Gastroesophageal sphincter (tissue), 4 donors: ENCODE data around the gene FBL. TPM values are rescaled to one million over a fixed set of nuclear protein-coding genes. Genes with fewer than 3 reads are reported as not detected.
A peak's percentile ranks its signal among the peaks of the same experiment; 100 is the strongest.

ENCODE experiments used
- ATAC-seq: fragments of 150-250 bp; one replicate; pipeline ENCODE4 v1.9.1; 2016; ENCODE audit warnings: mild to moderate bottlenecking, moderate library complexity
- H3K27ac ChIP-seq, 4 donors: fragments of 200-600 bp; sonication (generic) in 3 of 4; 1 replicate in 3 of 4; 2 replicates in 1 of 4; pipeline ENCODE4 v1.5.1; 2016 to 2019
- H3K27me3 ChIP-seq: fragments of 200-600 bp; sonication (generic); one replicate; pipeline ENCODE4 v1.5.1; 2019
- H3K36me3 ChIP-seq, 2 donors: fragments of 200-600 bp; sonication (generic); one replicate each; pipeline ENCODE4 v1.5.1; 2019; ENCODE audit warnings: control low read depth in 1 of 2
- H3K4me1 ChIP-seq, 3 donors: fragments of 200-600 bp; sonication (generic); 1 replicate in 2 of 3; 2 replicates in 1 of 3; pipeline ENCODE4 v1.5.1; 2016 to 2019; ENCODE audit warnings: control low read depth in 2 of 3
- H3K4me3 ChIP-seq, 2 donors: fragments of 200-600 bp; sonication (generic); one replicate each; pipeline ENCODE4 v1.5.1; 2019; ENCODE audit warnings: mild to moderate bottlenecking in 1 of 2, moderate library complexity in 1 of 2
- H3K9me3 ChIP-seq, 3 donors: fragments of 200-600 bp; sonication (generic); one replicate each; pipeline ENCODE4 v1.5.1; 2017 to 2019; ENCODE audit warnings: control low read depth in 2 of 3
- CTCF ChIP-seq, 4 experiments: fragments of 200-600 bp in 2 of 4; fragments of 450-650 bp in 2 of 4; sonication (generic) in 1 of 4; IDR thresholded peaks; one replicate each; pipeline ENCODE4 v1.5.1; 2017 to 2019; ENCODE audit warnings: antibody characterized with exemption in 4 of 4, mild to moderate bottlenecking in 2 of 4, moderate library complexity in 2 of 4
- EP300 ChIP-seq: sonication (generic); formaldehyde crosslinking; IDR thresholded peaks from one replicate; pipeline ENCODE4 v1.6.1; 2017; ENCODE audit warnings: antibody characterized with exemption, mild to moderate bottlenecking
- POLR2A ChIP-seq, 2 donors: fragments of 450-650 bp; IDR thresholded peaks; one replicate each; pipeline ENCODE4 v1.6.1; 2017; ENCODE audit warnings: antibody characterized with exemption in 2 of 2, mild to moderate bottlenecking in 2 of 2, moderate library complexity in 1 of 2
- POLR2AphosphoS5 ChIP-seq: sonication (generic); formaldehyde crosslinking; IDR thresholded peaks from one replicate; pipeline ENCODE4 v1.6.1; 2017; ENCODE audit warnings: antibody characterized with exemption
- WGBS, 2 donors: methylation state at CpG; one replicate each; pipeline ENCODE4 v1.1.5; 2018; ENCODE audit warnings: low coverage in 1 of 2; 5-methylcytosine and 5-hydroxymethylcytosine counted together
- total RNA-seq, 4 donors: library from RNA; depleted of rRNA; stranded (reverse); fragments of >200 nt; gene quantifications; one replicate each; pipeline ENCODE4 v1.1.0, GENCODE V29; 2016

FBL gene
- total RNA-seq, 4 donors from 2014 or later = 72.5 to 105 (median 89.1) TPM

GRCh38 chr19:39826311-39826945 lies 19.8 kb downstream of the FBL start:
- 65 to 100% methylated on average over 2 to 3 of the region's 35 CpGs for WGBS, 2 donors
- no peak for ATAC-seq
- Histone ChIP-seq H3K4me3 (no peak overlapping the region), H3K27ac (no peak overlapping the region), H3K36me3 (peaks cover 0 to 63% of the 10 kb centered on the region in 2 donors), H3K27me3 (no peaks in the 10 kb centered on the region), H3K4me1 (peaks cover 3 to 29% (median 6%) of the 10 kb centered on the region in 3 donors), H3K9me3 (no peaks in the 10 kb centered on the region)
- TF ChIP-seq CTCF (IDR thresholded peaks at IDR 0.05) = no peak
- TF ChIP-seq POLR2AphosphoS5 = no peak
- no peak for TF ChIP-seq POLR2A (IDR thresholded peaks at IDR 0.05)
- no peak for TF ChIP-seq EP300

- H3K4me3 ChIP-seq = no peak overlapping the region
- no peak for ATAC-seq
Measured at GRCh38 chr19:39825531-39826076, 20.6 kb downstream of the FBL start.

GRCh38 chr19:39825093-39825463 lies 21.1 kb downstream of the FBL start:
- Histone ChIP-seq H3K9me3 (no peaks in the 10 kb centered on the region), H3K4me3 (peak overlapping the region in 1 of 2 donors; percentile 70), H3K27me3 (no peaks in the 10 kb centered on the region), H3K4me1 (peaks cover 3 to 25% (median 6%) of the 10 kb centered on the region in 3 donors), H3K27ac (peak overlapping the region in 3 of 4 donors; percentile 84 to 85 (median 85)), H3K36me3 (peaks cover 0 to 49% of the 10 kb centered on the region in 2 donors)
- ATAC-seq = no peak
- 40% methylated on average over 1 of the region's 11 CpGs; no CpG with 5 or more reads in 1 of the 2 donors for WGBS, 2 donors
- TF ChIP-seq EP300 (no peak), POLR2A (IDR thresholded peaks at IDR 0.05) (no peak), CTCF (IDR thresholded peaks at IDR 0.05) (no peak), POLR2AphosphoS5 (no peak)

More at GRCh38 chr19:39825531-39826076, 20.6 kb downstream of the FBL start:
- Histone ChIP-seq H3K36me3 (peaks cover 0 to 55% of the 10 kb centered on the region in 2 donors), H3K4me1 (peaks cover 3 to 25% (median 6%) of the 10 kb centered on the region in 3 donors), H3K9me3 (no peaks in the 10 kb centered on the region), H3K27me3 (no peaks in the 10 kb centered on the region), H3K27ac (peak overlapping the region in 2 of 4 donors; percentile 85)
- 60 to 82% methylated on average over 1 to 3 of the region's 17 CpGs for WGBS, 2 donors
- TF ChIP-seq CTCF (IDR thresholded peaks at IDR 0.05) (no peak), EP300 (no peak), POLR2AphosphoS5 (no peak), POLR2A (IDR thresholded peaks at IDR 0.05) (no peak)

- TF ChIP-seq CTCF (IDR thresholded peaks at IDR 0.05) = peak in 2 of 4 experiments; percentile 39 to 52
- TF ChIP-seq POLR2A (IDR thresholded peaks at IDR 0.05) = peak; percentile 44 to 51
- no peak for TF ChIP-seq EP300
- peak; percentile 75 for TF ChIP-seq POLR2AphosphoS5
- Histone ChIP-seq H3K27me3 (no peaks in the 10 kb centered on the region), H3K4me1 (peaks cover 3 to 25% (median 6%) of the 10 kb centered on the region in 3 donors), H3K36me3 (peaks cover 0 to 43% of the 10 kb centered on the region in 2 donors), H3K9me3 (no peaks in the 10 kb centered on the region), H3K27ac (peak overlapping the region; percentile 70 to 85 (median 84)), H3K4me3 (peak overlapping the region; percentile 70 to 91)
- peak; percentile 97 for ATAC-seq
- WGBS, 2 donors = 2 to 7% methylated on average over 6 to 7 of the region's 47 CpGs
Measured at GRCh38 chr19:39824143-39825092, 21.8 kb downstream of the FBL start.
